ENCODE data around the gene APBA3. TPM values are rescaled to one million over a fixed set of nuclear protein-coding genes. Genes with fewer than 3 reads are reported as not detected.

Gene APBA3
- total and polyA plus RNA-seq, 2 experiments from 2014 or later: 17.2 to 31.8 TPM

DNA sequence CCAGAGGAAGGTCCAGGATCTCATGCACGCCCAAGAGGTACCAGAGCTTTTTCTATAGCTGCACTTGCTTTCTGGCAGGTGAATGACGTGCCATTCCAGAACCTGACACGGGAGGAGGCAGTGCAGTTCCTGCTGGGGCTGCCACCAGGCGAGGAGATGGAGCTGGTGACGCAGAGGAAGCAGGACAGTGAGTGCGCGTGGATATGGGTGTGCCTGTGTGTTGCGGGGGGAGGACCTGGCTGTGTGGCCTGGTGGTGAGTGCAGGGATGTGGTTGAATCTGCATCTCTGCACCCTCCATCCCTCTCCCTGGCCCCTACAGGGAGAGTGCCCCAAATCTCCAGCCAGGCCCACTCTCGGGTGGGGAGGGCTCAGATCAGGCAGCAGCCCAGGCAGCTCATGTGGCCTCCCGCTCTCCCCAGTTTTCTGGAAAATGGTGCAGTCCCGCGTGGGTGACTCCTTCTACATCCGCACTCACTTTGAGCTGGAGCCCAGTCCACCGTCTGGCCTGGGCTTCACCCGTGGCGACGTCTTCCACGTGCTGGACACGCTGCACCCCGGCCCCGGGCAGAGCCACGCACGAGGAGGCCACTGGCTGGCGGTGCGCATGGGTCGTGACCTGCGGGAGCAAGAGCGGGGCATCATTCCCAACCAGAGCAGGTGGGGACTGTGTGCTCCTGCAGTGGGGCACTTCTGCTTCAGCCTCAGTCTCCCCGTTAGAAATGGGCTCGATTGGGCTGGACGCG is 22.8 kb downstream of the APBA3 start:
- H3F3A ChIP-seq (replicated peaks; ENCODE audit: low read depth): no peaks in the 10 kb centered on the region
- DNase-seq (ENCODE audit: low spot score): no peak
- no peaks in the 10 kb centered on the region for H3K4me1 ChIP-seq (ENCODE audit: insufficient read depth)
- no peaks in the 10 kb centered on the region for H3K36me3 ChIP-seq (ENCODE audit: insufficient read depth)
- H3K4me3 ChIP-seq: no peak overlapping the region
- Mint-ChIP-seq H3K4me1 (no peaks in the 10 kb centered on the region), H3K9me3 (no peaks in the 10 kb centered on the region), H3K36me3 (ENCODE audit: low read depth) (0 out of 3 replicates have a peak, but pooled peaks cover 3% of the 10 kb centered on the region), H3K27me3 (ENCODE audit: insufficient read depth, low read depth, poor library complexity) (peaks cover 4% of the 10 kb centered on the region), H3K4me3 (no peak overlapping the region), H3K27ac (no peak overlapping the region)
- H2AFZ ChIP-seq: no peak overlapping the region
- no peak overlapping the region for H3K4me2 ChIP-seq
- ATAC-seq: no peak
- H3K79me2 ChIP-seq (replicated peaks; ENCODE audit: insufficient read depth): no peaks in the 10 kb centered on the region
- no peak overlapping the region for H3K27ac ChIP-seq (ENCODE audit: low read depth)
- H3K27me3 ChIP-seq (ENCODE audit: insufficient read depth): no peaks in the 10 kb centered on the region
- TF ChIP-seq, protein P1, sequence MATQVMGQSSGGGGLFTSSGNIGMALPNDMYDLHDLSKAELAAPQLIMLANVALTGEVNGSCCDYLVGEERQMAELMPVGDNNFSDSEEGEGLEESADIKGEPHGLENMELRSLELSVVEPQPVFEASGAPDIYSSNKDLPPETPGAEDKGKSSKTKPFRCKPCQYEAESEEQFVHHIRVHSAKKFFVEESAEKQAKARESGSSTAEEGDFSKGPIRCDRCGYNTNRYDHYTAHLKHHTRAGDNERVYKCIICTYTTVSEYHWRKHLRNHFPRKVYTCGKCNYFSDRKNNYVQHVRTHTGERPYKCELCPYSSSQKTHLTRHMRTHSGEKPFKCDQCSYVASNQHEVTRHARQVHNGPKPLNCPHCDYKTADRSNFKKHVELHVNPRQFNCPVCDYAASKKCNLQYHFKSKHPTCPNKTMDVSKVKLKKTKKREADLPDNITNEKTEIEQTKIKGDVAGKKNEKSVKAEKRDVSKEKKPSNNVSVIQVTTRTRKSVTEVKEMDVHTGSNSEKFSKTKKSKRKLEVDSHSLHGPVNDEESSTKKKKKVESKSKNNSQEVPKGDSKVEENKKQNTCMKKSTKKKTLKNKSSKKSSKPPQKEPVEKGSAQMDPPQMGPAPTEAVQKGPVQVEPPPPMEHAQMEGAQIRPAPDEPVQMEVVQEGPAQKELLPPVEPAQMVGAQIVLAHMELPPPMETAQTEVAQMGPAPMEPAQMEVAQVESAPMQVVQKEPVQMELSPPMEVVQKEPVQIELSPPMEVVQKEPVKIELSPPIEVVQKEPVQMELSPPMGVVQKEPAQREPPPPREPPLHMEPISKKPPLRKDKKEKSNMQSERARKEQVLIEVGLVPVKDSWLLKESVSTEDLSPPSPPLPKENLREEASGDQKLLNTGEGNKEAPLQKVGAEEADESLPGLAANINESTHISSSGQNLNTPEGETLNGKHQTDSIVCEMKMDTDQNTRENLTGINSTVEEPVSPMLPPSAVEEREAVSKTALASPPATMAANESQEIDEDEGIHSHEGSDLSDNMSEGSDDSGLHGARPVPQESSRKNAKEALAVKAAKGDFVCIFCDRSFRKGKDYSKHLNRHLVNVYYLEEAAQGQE (IDR thresholded peaks at IDR 0.05; ENCODE audit: unreplicated experiment): no peak
- TF ChIP-seq POLR2AphosphoS5 (IDR thresholded peaks at IDR 0.05; ENCODE audit: low read depth): no peak
- no peaks in the 10 kb centered on the region for H4K20me1 ChIP-seq (replicated peaks; ENCODE audit: insufficient read depth)
- H3K9me2 ChIP-seq (ENCODE audit: insufficient read depth): no peaks in the 10 kb centered on the region

DNA sequence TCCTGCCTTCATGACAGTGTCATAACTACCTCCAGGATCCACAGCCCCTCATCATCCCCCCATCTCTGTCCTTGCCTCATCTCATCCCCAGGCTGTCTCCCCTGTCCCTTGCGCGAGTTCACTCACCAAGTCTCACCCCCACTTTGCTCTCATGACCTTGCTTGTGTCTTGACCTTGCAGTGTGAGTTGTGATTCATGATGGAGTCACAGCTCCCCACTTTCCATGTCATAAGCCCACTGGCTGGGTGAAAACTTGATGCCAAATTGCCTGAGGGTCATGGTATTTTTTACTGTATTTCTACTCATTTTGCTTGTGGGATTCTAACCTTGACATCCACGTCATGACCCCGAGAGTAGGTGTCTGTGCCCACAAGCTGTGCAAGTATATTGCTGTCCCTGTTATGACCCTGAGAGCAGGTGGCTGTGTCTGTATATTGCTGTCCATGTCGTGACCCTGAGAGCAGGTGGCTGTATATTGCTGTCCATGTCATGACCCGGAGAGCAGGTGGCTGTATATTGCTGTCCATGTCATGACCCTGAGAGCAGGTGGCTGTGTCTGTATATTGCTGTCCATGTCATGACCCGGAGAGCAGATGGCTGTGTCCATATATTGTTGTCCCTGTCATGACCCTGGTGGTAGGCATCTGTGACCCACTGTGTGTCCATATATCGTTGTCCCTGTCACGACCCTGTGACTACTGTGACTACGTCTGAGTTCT is 23.8 kb downstream of the APBA3 start:
- Histone ChIP-seq H3K36me3 (ENCODE audit: insufficient read depth) (no peaks in the 10 kb centered on the region), H3K79me2 (replicated peaks; ENCODE audit: insufficient read depth) (no peaks in the 10 kb centered on the region), H4K20me1 (replicated peaks; ENCODE audit: insufficient read depth) (no peaks in the 10 kb centered on the region), H3K27me3 (ENCODE audit: insufficient read depth) (no peaks in the 10 kb centered on the region), H3K4me3 (no peak overlapping the region), H2AFZ (no peak overlapping the region), H3F3A (replicated peaks; ENCODE audit: low read depth) (no peaks in the 10 kb centered on the region), H3K4me1 (ENCODE audit: insufficient read depth) (no peaks in the 10 kb centered on the region), H3K4me2 (no peak overlapping the region), H3K27ac (ENCODE audit: low read depth) (no peak overlapping the region), H3K9me2 (ENCODE audit: insufficient read depth) (no peaks in the 10 kb centered on the region)
- Mint-ChIP-seq H3K27ac (no peak overlapping the region), H3K4me3 (no peak overlapping the region), H3K9me3 (no peaks in the 10 kb centered on the region), H3K4me1 (no peaks in the 10 kb centered on the region), H3K36me3 (ENCODE audit: low read depth) (0 out of 3 replicates have a peak, but pooled peaks cover 3% of the 10 kb centered on the region), H3K27me3 (ENCODE audit: insufficient read depth, low read depth, poor library complexity) (peaks cover 6% of the 10 kb centered on the region)
- no peak for ATAC-seq
- TF ChIP-seq, protein P2, sequence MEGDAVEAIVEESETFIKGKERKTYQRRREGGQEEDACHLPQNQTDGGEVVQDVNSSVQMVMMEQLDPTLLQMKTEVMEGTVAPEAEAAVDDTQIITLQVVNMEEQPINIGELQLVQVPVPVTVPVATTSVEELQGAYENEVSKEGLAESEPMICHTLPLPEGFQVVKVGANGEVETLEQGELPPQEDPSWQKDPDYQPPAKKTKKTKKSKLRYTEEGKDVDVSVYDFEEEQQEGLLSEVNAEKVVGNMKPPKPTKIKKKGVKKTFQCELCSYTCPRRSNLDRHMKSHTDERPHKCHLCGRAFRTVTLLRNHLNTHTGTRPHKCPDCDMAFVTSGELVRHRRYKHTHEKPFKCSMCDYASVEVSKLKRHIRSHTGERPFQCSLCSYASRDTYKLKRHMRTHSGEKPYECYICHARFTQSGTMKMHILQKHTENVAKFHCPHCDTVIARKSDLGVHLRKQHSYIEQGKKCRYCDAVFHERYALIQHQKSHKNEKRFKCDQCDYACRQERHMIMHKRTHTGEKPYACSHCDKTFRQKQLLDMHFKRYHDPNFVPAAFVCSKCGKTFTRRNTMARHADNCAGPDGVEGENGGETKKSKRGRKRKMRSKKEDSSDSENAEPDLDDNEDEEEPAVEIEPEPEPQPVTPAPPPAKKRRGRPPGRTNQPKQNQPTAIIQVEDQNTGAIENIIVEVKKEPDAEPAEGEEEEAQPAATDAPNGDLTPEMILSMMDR (conservative IDR thresholded peaks at IDR 0.05; ENCODE audit: low read depth in 2 of 2): no peak
- no peak for TF ChIP-seq NANOG (IDR thresholded peaks at IDR 0.05; ENCODE audit: borderline replicate concordance)
- TF ChIP-seq CREB1 (CRISPR knock-in tag; IDR thresholded peaks at IDR 0.05; ENCODE audit: low read depth): no peak
- TF ChIP-seq, protein P3, sequence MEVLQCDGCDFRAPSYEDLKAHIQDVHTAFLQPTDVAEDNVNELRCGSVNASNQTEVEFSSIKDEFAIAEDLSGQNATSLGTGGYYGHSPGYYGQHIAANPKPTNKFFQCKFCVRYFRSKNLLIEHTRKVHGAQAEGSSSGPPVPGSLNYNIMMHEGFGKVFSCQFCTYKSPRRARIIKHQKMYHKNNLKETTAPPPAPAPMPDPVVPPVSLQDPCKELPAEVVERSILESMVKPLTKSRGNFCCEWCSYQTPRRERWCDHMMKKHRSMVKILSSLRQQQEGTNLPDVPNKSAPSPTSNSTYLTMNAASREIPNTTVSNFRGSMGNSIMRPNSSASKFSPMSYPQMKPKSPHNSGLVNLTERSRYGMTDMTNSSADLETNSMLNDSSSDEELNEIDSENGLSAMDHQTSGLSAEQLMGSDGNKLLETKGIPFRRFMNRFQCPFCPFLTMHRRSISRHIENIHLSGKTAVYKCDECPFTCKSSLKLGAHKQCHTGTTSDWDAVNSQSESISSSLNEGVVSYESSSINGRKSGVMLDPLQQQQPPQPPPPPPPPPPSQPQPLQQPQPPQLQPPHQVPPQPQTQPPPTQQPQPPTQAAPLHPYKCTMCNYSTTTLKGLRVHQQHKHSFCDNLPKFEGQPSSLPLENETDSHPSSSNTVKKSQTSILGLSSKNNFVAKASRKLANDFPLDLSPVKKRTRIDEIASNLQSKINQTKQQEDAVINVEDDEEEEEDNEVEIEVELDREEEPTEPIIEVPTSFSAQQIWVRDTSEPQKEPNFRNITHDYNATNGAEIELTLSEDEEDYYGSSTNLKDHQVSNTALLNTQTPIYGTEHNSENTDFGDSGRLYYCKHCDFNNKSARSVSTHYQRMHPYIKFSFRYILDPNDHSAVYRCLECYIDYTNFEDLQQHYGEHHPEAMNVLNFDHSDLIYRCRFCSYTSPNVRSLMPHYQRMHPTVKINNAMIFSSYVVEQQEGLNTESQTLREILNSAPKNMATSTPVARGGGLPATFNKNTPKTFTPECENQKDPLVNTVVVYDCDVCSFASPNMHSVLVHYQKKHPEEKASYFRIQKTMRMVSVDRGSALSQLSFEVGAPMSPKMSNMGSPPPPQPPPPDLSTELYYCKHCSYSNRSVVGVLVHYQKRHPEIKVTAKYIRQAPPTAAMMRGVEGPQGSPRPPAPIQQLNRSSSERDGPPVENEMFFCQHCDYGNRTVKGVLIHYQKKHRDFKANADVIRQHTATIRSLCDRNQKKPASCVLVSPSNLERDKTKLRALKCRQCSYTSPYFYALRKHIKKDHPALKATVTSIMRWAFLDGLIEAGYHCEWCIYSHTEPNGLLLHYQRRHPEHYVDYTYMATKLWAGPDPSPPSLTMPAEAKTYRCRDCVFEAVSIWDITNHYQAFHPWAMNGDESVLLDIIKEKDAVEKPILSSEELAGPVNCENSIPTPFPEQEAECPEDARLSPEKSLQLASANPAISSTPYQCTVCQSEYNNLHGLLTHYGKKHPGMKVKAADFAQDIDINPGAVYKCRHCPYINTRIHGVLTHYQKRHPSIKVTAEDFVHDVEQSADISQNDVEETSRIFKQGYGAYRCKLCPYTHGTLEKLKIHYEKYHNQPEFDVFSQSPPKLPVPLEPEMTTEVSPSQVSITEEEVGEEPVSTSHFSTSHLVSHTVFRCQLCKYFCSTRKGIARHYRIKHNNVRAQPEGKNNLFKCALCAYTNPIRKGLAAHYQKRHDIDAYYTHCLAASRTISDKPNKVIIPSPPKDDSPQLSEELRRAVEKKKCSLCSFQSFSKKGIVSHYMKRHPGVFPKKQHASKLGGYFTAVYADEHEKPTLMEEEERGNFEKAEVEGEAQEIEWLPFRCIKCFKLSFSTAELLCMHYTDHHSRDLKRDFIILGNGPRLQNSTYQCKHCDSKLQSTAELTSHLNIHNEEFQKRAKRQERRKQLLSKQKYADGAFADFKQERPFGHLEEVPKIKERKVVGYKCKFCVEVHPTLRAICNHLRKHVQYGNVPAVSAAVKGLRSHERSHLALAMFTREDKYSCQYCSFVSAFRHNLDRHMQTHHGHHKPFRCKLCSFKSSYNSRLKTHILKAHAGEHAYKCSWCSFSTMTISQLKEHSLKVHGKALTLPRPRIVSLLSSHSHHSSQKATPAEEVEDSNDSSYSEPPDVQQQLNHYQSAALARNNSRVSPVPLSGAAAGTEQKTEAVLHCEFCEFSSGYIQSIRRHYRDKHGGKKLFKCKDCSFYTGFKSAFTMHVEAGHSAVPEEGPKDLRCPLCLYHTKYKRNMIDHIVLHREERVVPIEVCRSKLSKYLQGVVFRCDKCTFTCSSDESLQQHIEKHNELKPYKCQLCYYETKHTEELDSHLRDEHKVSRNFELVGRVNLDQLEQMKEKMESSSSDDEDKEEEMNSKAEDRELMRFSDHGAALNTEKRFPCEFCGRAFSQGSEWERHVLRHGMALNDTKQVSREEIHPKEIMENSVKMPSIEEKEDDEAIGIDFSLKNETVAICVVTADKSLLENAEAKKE (CRISPR knock-in tag; IDR thresholded peaks at IDR 0.05): no peak
- TF ChIP-seq EZH2 (IDR thresholded peaks at IDR 0.05; ENCODE audit: low read depth, unreplicated experiment): no peak
- DNase-seq (ENCODE audit: low spot score): no peak

Measured in GM23338 (cell line).